Left ventricle myocardium superior (tissue), 1 donor: ENCODE results near the gene ARMC9. TPM values are rescaled to one million over a fixed set of nuclear protein-coding genes. Genes with fewer than 3 reads are reported as not detected.
"Not testable (repeated sequence)": the region's sequence is repeated elsewhere in the genome, so short reads cannot be mapped to it uniquely, and the experiment has no call there.

Source experiments
- ATAC-seq: fragments of 200-7000 bp; cut with Tn5 transposase; one replicate; pipeline ENCODE4 v1.9.1; 2020; ENCODE audit warnings: mild to moderate bottlenecking, moderate library complexity
- DNase-seq: peaks from one replicate; pipeline ENCODE4 v3.0.0-alpha.2; 2020
- intact Hi-C: fragments of 100-400 bp; cut with micrococcal nuclease; formaldehyde crosslinking; loops from one replicate; pipeline ENCODE4 v1.11.0; 2022
- total RNA-seq: library from RNA; stranded (reverse); fragmentation: NEBNext Ultra II Directional; extraction: Animal tissue kit (Norgen Biotek cat#: 25700); gene quantifications from one replicate; pipeline ENCODE4 v1.2.1, GENCODE V29; 2021
- donor health status: DM: no; HTN: yes; CAD: no; lungs with severe emphysema.

ARMC9 gene
- total RNA-seq, 1 donor from 2014 or later = 2.3 TPM

- intact Hi-C loops = no loop called here
- ATAC-seq = peak; percentile 87
- peak; percentile 73 for DNase-seq
Measured at GRCh38 chr2:231181860-231182512, 16.4 kb upstream of the ARMC9 start.

- ATAC-seq (no peak), DNase-seq (no peak)
- intact Hi-C loops = no loop called here
Measured at GRCh38 chr2:231182513-231182899, 15.9 kb upstream of the ARMC9 start.

GRCh38 chr2:231183851-231184250 is 14.6 kb upstream of the ARMC9 start:
- intact Hi-C loops = no loop called here
- ATAC-seq (no peak), DNase-seq (no peak)

GRCh38 chr2:231184319-231184718 is 14.1 kb upstream of the ARMC9 start:
- ATAC-seq = no peak
- no peak for DNase-seq
- intact Hi-C loops = no loop called here

- ATAC-seq (no peak), DNase-seq (no peak)
- intact Hi-C loops = no loop called here
Measured at GRCh38 chr2:231185050-231185725, 13.2 kb upstream of the ARMC9 start.

- DNase-seq (no peak), ATAC-seq (no peak)
- intact Hi-C loops = no loop called here
Measured at GRCh38 chr2:231185886-231186285, 12.5 kb upstream of the ARMC9 start.

- no peak for DNase-seq
- intact Hi-C loops = no loop called here
- ATAC-seq = no peak
Measured at GRCh38 chr2:231186325-231186724, 12.1 kb upstream of the ARMC9 start.

GRCh38 chr2:231187736-231188505 is 10.5 kb upstream of the ARMC9 start:
- DNase-seq (peak; percentile 65), ATAC-seq (peak; percentile 53)
- intact Hi-C loops = no loop called here

- DNase-seq (no peak), ATAC-seq (no peak)
- intact Hi-C loops = no loop called here
Measured at GRCh38 chr2:231188506-231189170, 9.8 kb upstream of the ARMC9 start.

- no peak for DNase-seq
- intact Hi-C loops = no loop called here
- ATAC-seq = no peak
Measured at GRCh38 chr2:231189171-231189530, 9.3 kb upstream of the ARMC9 start.

- ATAC-seq (peak; percentile 69), DNase-seq (peak; percentile 65)
- intact Hi-C loops = loop anchor here (5.0 kb wide), 1 partner anchor 83 kb away; no protein-coding TSS in a partner anchor
Measured at GRCh38 chr2:231189571-231190495, 8.6 kb upstream of the ARMC9 start.

GRCh38 chr2:231190531-231191197 is 7.8 kb upstream of the ARMC9 start:
- intact Hi-C loops = loop anchor here (5.0 kb wide), 1 partner anchor 83 kb away; no protein-coding TSS in a partner anchor

GRCh38 chr2:231191896-231192872 is 6.2 kb upstream of the ARMC9 start:
- peak; percentile 83 for DNase-seq
- intact Hi-C loops = loop anchor here (5.0 kb wide), 1 partner anchor 85 kb away; no protein-coding TSS in a partner anchor
- peak; percentile 65 for ATAC-seq

More at GRCh38 chr2:231190531-231191197, 7.8 kb upstream of the ARMC9 start:
- DNase-seq (peak; percentile 80), ATAC-seq (peak; percentile 74)

GRCh38 chr2:231193216-231193615 is 5.2 kb upstream of the ARMC9 start:
- intact Hi-C loops = loop anchor here (5.0 kb wide), 1 partner anchor 86 kb away; no protein-coding TSS in a partner anchor
- DNase-seq (no peak), ATAC-seq (no peak)

GRCh38 chr2:231196592-231196991 is 1.8 kb upstream of the ARMC9 start:
- intact Hi-C loops = no loop called here
- ATAC-seq = no peak
- no peak for DNase-seq

- DNase-seq, intact Hi-C loops, ATAC-seq: not testable (repeated sequence)
Measured at GRCh38 chr2:231197196-231197595, 1.2 kb upstream of the ARMC9 start.
